ENCODE data around the gene SLC52A1. TPM values are rescaled to one million over a fixed set of nuclear protein-coding genes. Genes with fewer than 3 reads are reported as not detected.
A peak's percentile ranks its signal among the peaks of the same experiment; 100 is the strongest.

SLC52A1 gene
- total RNA-seq, 1 donor from 2014 or later = not detected

DNA sequence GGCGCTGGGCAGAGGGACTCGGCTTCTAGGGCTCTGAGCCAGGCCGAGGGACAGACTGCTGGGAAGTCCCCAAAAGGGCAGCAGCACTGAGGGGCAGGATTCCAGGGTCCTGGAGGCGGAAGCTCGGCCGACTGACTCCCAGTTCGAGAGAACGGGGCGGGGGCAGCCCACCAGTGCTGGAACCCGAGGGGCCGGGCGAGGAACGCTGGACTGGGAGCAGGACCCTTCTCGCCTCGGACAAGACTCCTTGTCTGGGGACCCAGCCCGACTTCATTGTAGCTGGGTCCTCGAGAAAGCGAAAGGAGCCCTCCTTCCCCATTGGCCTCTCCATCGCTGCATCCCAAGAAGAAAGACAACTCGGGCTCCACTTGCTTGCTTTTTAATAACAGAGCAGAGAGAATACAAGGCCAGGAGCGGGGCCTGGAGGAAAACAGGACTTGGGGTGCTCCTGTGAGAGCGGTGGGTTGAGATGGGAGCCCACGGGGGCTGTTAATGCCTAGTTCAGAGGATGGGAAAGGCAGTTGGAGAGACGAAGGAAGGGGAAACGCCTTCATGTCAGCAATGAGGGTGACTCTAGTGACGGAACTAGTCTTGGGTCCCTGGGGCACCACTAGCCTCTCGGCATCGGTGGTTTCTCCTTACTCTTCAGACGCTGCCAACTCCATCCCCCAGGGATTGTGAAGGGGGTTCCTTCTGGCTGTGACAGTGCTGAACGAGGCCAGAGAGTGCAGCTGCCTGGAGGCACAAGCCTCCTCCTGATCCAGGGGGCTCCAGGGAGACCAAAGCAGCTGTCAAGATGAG is 47.3 kb downstream of the SLC52A1 start:
- Mint-ChIP-seq H3K36me3 (no peaks in the 10 kb centered on the region), H3K27ac (peak overlapping the region; percentile 37), H3K27me3 (ENCODE audit: insufficient read depth, low read depth) (peaks cover 15% of the 10 kb centered on the region), H3K9me3 (no peaks in the 10 kb centered on the region), H3K4me1 (peaks cover 25% of the 10 kb centered on the region), H3K4me3 (peak overlapping the region; percentile 87)
- Histone ChIP-seq H2AFZ (replicated peaks) (peak overlapping the region; percentile 92), H3K9ac (peak overlapping the region; percentile 29), H3K27me3 (peaks cover 42% of the 10 kb centered on the region), H3F3A (ENCODE audit: low read depth) (peaks cover 18% of the 10 kb centered on the region), H3K4me2 (peak overlapping the region; percentile 94), H3K9me3 (ENCODE audit: low read depth) (no peaks in the 10 kb centered on the region), H4K20me1 (ENCODE audit: low read depth) (no peaks in the 10 kb centered on the region), H3K4me3 (peak overlapping the region; percentile 69), H3K79me2 (ENCODE audit: low read depth) (no peaks in the 10 kb centered on the region), H3K4me1 (peaks cover 6% of the 10 kb centered on the region), H3K27ac (no peak overlapping the region), H3K36me3 (no peaks in the 10 kb centered on the region)
- DNase-seq (ENCODE audit: low spot score) = no peak
- TF ChIP-seq EZH2 (IDR thresholded peaks at IDR 0.05) = no peak
- TF ChIP-seq, protein P1, sequence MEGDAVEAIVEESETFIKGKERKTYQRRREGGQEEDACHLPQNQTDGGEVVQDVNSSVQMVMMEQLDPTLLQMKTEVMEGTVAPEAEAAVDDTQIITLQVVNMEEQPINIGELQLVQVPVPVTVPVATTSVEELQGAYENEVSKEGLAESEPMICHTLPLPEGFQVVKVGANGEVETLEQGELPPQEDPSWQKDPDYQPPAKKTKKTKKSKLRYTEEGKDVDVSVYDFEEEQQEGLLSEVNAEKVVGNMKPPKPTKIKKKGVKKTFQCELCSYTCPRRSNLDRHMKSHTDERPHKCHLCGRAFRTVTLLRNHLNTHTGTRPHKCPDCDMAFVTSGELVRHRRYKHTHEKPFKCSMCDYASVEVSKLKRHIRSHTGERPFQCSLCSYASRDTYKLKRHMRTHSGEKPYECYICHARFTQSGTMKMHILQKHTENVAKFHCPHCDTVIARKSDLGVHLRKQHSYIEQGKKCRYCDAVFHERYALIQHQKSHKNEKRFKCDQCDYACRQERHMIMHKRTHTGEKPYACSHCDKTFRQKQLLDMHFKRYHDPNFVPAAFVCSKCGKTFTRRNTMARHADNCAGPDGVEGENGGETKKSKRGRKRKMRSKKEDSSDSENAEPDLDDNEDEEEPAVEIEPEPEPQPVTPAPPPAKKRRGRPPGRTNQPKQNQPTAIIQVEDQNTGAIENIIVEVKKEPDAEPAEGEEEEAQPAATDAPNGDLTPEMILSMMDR (IDR thresholded peaks at IDR 0.05) = no peak
- no peak for TF ChIP-seq EZH2phosphoT487 (IDR thresholded peaks at IDR 0.05)

DNA sequence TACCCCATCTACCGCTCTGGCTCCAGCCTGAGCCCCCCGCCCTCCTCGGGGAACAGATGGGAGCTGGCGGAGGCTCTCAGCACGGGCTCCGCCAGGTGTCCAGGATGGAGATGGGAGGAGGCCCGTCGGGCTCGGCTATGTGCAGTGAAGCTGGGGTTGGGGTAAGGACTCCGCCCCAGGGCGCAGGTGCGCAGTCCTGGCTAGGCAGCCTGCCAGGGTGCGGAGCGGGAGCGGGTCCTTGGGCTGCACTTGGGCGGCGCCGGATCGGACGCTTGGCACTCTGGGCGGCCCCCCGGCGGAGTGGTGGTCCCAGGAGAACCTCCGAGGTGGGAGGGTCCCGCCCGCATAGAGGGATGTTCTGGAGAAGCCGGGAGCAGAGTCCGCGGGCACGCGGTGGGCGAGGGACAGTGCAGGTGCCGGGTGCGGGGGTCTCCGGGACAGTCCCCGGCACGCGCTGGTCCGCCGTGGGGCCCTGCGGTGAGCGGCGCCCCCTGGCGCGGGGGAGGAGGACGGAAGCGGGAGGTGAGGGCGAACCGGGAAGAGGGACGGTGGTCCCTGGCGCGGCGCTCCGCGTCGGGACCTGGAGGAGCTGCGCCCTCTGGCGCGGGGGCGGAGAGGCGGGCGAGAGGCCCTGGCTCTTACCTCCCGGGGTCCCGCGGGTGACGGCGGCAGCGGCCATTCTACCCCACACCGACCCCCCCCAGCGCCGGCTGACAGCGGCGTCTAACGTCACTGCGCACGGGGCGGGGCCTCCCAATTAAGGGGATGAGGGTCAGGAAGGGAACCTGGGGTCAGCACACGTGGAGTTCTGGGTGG is 48.1 kb downstream of the SLC52A1 start, which contains the start of gene CAMTA2:
Gene CAMTA2 (minus strand): TSS at position 725 of the 816 bp plus-strand sequence. CDS start 1,453 bp downstream, outside the sequence.
- no peaks in the 10 kb centered on the region for H3K36me3 ChIP-seq
- peak within 1 kb of the TSS; percentile 94 for H3K4me2 ChIP-seq
- no peaks in the 10 kb centered on the region for H3K9me3 ChIP-seq (ENCODE audit: low read depth)
- TF ChIP-seq, protein P1 (IDR thresholded peaks at IDR 0.05) = peak; percentile 70
- TF ChIP-seq EZH2 (IDR thresholded peaks at IDR 0.05) (peak; percentile 72), EZH2phosphoT487 (IDR thresholded peaks at IDR 0.05) (no peak)
- no peaks in the 10 kb centered on the region for H3K79me2 ChIP-seq (ENCODE audit: low read depth)
- H3K27ac ChIP-seq = no peak within 1 kb of the TSS
- no peaks in the 10 kb centered on the region for H4K20me1 ChIP-seq (ENCODE audit: low read depth)
- peak within 1 kb of the TSS; percentile 37 for H3K27ac Mint-ChIP-seq
- H3K4me1 Mint-ChIP-seq = peaks cover 25% of the 10 kb centered on the region
- H3K4me3 Mint-ChIP-seq = peak within 1 kb of the TSS; percentile 87
- peaks cover 18% of the 10 kb centered on the region for H3F3A ChIP-seq (ENCODE audit: low read depth)
- peaks cover 17% of the 10 kb centered on the region for H3K27me3 Mint-ChIP-seq (ENCODE audit: insufficient read depth, low read depth)
- H3K4me3 ChIP-seq = peak within 1 kb of the TSS; percentile 69
- DNase-seq (ENCODE audit: low spot score) = peak; percentile 87
- H3K9me3 Mint-ChIP-seq = no peaks in the 10 kb centered on the region
- H3K4me1 ChIP-seq = peaks cover 6% of the 10 kb centered on the region
- peaks cover 42% of the 10 kb centered on the region for H3K27me3 ChIP-seq
- H3K9ac ChIP-seq = peak within 1 kb of the TSS; percentile 29
- H2AFZ ChIP-seq (replicated peaks) = peak within 1 kb of the TSS; percentile 92
- no peaks in the 10 kb centered on the region for H3K36me3 Mint-ChIP-seq

DNA sequence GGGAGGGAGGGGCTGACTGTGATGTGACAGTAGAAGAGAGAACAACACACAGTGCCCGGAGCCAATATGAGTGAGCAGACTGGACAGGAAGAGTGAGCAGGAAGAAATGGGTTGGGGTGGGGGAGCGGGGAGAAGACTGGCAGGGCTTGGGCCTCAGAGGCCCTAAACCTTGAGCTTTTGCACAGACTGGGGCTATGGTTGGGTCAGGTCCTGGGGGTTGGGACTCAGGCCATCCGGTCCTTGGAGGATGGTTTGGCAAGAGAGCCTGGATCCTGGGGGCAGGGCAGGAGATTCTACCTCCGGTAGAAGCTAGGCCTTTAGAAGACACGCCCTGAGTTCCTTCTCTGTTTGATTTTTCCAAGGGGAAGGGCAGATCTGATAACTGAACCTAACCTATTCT is 48.8 kb downstream of the SLC52A1 start:
- H3K9me3 ChIP-seq (ENCODE audit: low read depth) = no peaks in the 10 kb centered on the region
- H3K9ac ChIP-seq = no peak overlapping the region
- H3K4me3 ChIP-seq = peak overlapping the region; percentile 69
- H3K27me3 ChIP-seq = peaks cover 42% of the 10 kb centered on the region
- peaks cover 17% of the 10 kb centered on the region for H3K27me3 Mint-ChIP-seq (ENCODE audit: insufficient read depth, low read depth)
- H3K4me2 ChIP-seq = peak overlapping the region; percentile 94
- no peaks in the 10 kb centered on the region for H3K79me2 ChIP-seq (ENCODE audit: low read depth)
- peak overlapping the region; percentile 86 for H3K4me3 Mint-ChIP-seq
- no peak overlapping the region for H2AFZ ChIP-seq (replicated peaks)
- peaks cover 18% of the 10 kb centered on the region for H3F3A ChIP-seq (ENCODE audit: low read depth)
- H3K27ac Mint-ChIP-seq = no peak overlapping the region
- TF ChIP-seq EZH2 (IDR thresholded peaks at IDR 0.05) = no peak
- no peak for TF ChIP-seq EZH2phosphoT487 (IDR thresholded peaks at IDR 0.05)
- TF ChIP-seq, protein P1 (IDR thresholded peaks at IDR 0.05) = no peak
- no peak overlapping the region for H3K27ac ChIP-seq
- H3K36me3 Mint-ChIP-seq = no peaks in the 10 kb centered on the region
- H4K20me1 ChIP-seq (ENCODE audit: low read depth) = no peaks in the 10 kb centered on the region
- DNase-seq (ENCODE audit: low spot score) = no peak
- H3K9me3 Mint-ChIP-seq = no peaks in the 10 kb centered on the region
- H3K36me3 ChIP-seq = no peaks in the 10 kb centered on the region
- peaks cover 25% of the 10 kb centered on the region for H3K4me1 Mint-ChIP-seq
- H3K4me1 ChIP-seq = peaks cover 6% of the 10 kb centered on the region

Other genes with a start within 250 kb of the SLC52A1 start
- 0.31 TPM in 1 of 2 replicates, not detected in the other for gene VMO1, start 249.1 kb downstream of the SLC52A1 start, total RNA-seq (ENCODE audit: low replicate concordance)
- gene GLTPD2, start 246.5 kb downstream of the SLC52A1 start, total RNA-seq (ENCODE audit: low replicate concordance) = not detected in 2 replicates
- 144 and 199 TPM in 2 replicates for gene PSMB6, start 239.3 kb downstream of the SLC52A1 start, total RNA-seq (ENCODE audit: low replicate concordance)
- gene PLD2, start 228.3 kb downstream of the SLC52A1 start, total RNA-seq (ENCODE audit: low replicate concordance) = 23.8 and 36.0 TPM in 2 replicates
- 26.2 and 34.6 TPM in 2 replicates for gene MINK1, start 202.1 kb downstream of the SLC52A1 start, total RNA-seq (ENCODE audit: low replicate concordance)
- gene C17orf107, start 135.9 kb downstream of the SLC52A1 start, total RNA-seq (ENCODE audit: low replicate concordance) = 1.1 and 2.3 TPM in 2 replicates
- gene CHRNE, start 132.3 kb downstream of the SLC52A1 start, total RNA-seq (ENCODE audit: low replicate concordance) = 0.19 TPM in 1 of 2 replicates, not detected in the other
- gene GP1BA, start 103.1 kb downstream of the SLC52A1 start, total RNA-seq (ENCODE audit: low replicate concordance) = not detected in 2 replicates
- 35.3 and 61.6 TPM in 2 replicates for gene SLC25A11, start 95.4 kb downstream of the SLC52A1 start, total RNA-seq (ENCODE audit: low replicate concordance)
- gene RNF167, start 95.2 kb downstream of the SLC52A1 start, total RNA-seq (ENCODE audit: low replicate concordance) = 43.9 and 82.1 TPM in 2 replicates
- gene PFN1, start 86.9 kb downstream of the SLC52A1 start, total RNA-seq (ENCODE audit: low replicate concordance) = 203 and 458 TPM in 2 replicates
- 20.8 and 24.5 TPM in 2 replicates for gene ENO3, start 84.3 kb downstream of the SLC52A1 start, total RNA-seq (ENCODE audit: low replicate concordance)
- gene SPAG7, start 67.6 kb downstream of the SLC52A1 start, total RNA-seq (ENCODE audit: low replicate concordance) = 79.7 and 97.6 TPM in 2 replicates
- gene CAMTA2, start 47.8 kb downstream of the SLC52A1 start, total RNA-seq (ENCODE audit: low replicate concordance) = 0.34 and 1.8 TPM in 2 replicates
- gene INCA1, start 37.9 kb downstream of the SLC52A1 start, total RNA-seq (ENCODE audit: low replicate concordance) = 0.28 and 0.52 TPM in 2 replicates
- gene KIF1C, start 37.5 kb downstream of the SLC52A1 start, total RNA-seq (ENCODE audit: low replicate concordance) = 22.1 and 22.2 TPM in 2 replicates
- 0.19 and 0.34 TPM in 2 replicates for gene ZFP3, start 43.0 kb upstream of the SLC52A1 start, total RNA-seq (ENCODE audit: low replicate concordance)
- gene ZNF232, start 76.5 kb upstream of the SLC52A1 start, total RNA-seq (ENCODE audit: low replicate concordance) = 25.5 and 29.4 TPM in 2 replicates
- gene USP6, start 80.6 kb upstream of the SLC52A1 start, total RNA-seq (ENCODE audit: low replicate concordance) = 0.09 and 0.17 TPM in 2 replicates
- 19.5 and 25.3 TPM in 2 replicates for gene ZNF594, start 156.4 kb upstream of the SLC52A1 start, total RNA-seq (ENCODE audit: low replicate concordance)
- not detected in 2 replicates for gene SCIMP, start 199.4 kb upstream of the SLC52A1 start, total RNA-seq (ENCODE audit: low replicate concordance)
- 43.2 and 50.0 TPM in 2 replicates for gene RABEP1, start 246.9 kb upstream of the SLC52A1 start, total RNA-seq (ENCODE audit: low replicate concordance)

Measured in neural progenitor cell (in vitro differentiated cells).